ENCODE measurements around the gene CERS6.

Gene CERS6

GRCh38 chr2:168602846-168603401 is 146.9 kb downstream of the CERS6 start:
- no peak for DNase-seq (ENCODE audit: low spot score)

- no peak for DNase-seq (ENCODE audit: low spot score)
Measured at GRCh38 chr2:168603439-168603961, 147.4 kb downstream of the CERS6 start.

- DNase-seq (ENCODE audit: low spot score), result no peak
Measured at GRCh38 chr2:168604252-168604651, 148.2 kb downstream of the CERS6 start.

GRCh38 chr2:168607992-168608391 is 151.9 kb downstream of the CERS6 start:
- DNase-seq (ENCODE audit: low spot score), result peak; percentile 35

- DNase-seq (ENCODE audit: low spot score), result no peak
Measured at GRCh38 chr2:168608796-168609195, 152.7 kb downstream of the CERS6 start.

- no peak for DNase-seq (ENCODE audit: low spot score)
Measured at GRCh38 chr2:168611091-168611490, 155.0 kb downstream of the CERS6 start.

GRCh38 chr2:168611896-168612650 is 156.0 kb downstream of the CERS6 start:
- DNase-seq (ENCODE audit: low spot score), result no peak

- DNase-seq (ENCODE audit: low spot score), result no peak
Measured at GRCh38 chr2:168612719-168613118, 156.6 kb downstream of the CERS6 start.

- no peak for DNase-seq (ENCODE audit: low spot score)
Measured at GRCh38 chr2:168613551-168613950, 157.5 kb downstream of the CERS6 start.

GRCh38 chr2:168614172-168615018 is 158.3 kb downstream of the CERS6 start:
- DNase-seq (ENCODE audit: low spot score), result no peak

GRCh38 chr2:168620554-168620953 is 164.5 kb downstream of the CERS6 start:
- DNase-seq (ENCODE audit: low spot score), result no peak

- DNase-seq (ENCODE audit: low spot score), result no peak
Measured at GRCh38 chr2:168622559-168622958, 166.5 kb downstream of the CERS6 start.

- no peak for DNase-seq (ENCODE audit: low spot score)
Measured at GRCh38 chr2:168624028-168624427, 168.0 kb downstream of the CERS6 start.

- DNase-seq (ENCODE audit: low spot score), result no peak
Measured at GRCh38 chr2:168626096-168626495, 170.0 kb downstream of the CERS6 start.

- peak; percentile 31 for DNase-seq (ENCODE audit: low spot score)
Measured at GRCh38 chr2:168626647-168627046, 170.6 kb downstream of the CERS6 start.

- no peak for DNase-seq (ENCODE audit: low spot score)
Measured at GRCh38 chr2:168632709-168633121, 176.6 kb downstream of the CERS6 start.

GRCh38 chr2:168633200-168633599 is 177.1 kb downstream of the CERS6 start:
- DNase-seq (ENCODE audit: low spot score), result no peak

GRCh38 chr2:168633895-168634294 is 177.8 kb downstream of the CERS6 start:
- DNase-seq (ENCODE audit: low spot score), result no peak

- no peak for DNase-seq (ENCODE audit: low spot score)
Measured at GRCh38 chr2:168635065-168635577, 179.0 kb downstream of the CERS6 start.

GRCh38 chr2:168639018-168639417 is 182.9 kb downstream of the CERS6 start:
- DNase-seq (ENCODE audit: low spot score), result no peak

- DNase-seq (ENCODE audit: low spot score), result no peak
Measured at GRCh38 chr2:168639441-168639898, 183.4 kb downstream of the CERS6 start.

GRCh38 chr2:168640039-168640438 is 184.0 kb downstream of the CERS6 start:
- no peak for DNase-seq (ENCODE audit: low spot score)
